DMS79 (cell line): Measurements from ENCODE around the gene TMEM86B.
"Not testable (repeated sequence)": the region's sequence is repeated elsewhere in the genome, so short reads cannot be mapped to it uniquely, and the experiment has no call there.

Experiments
- DNase-seq: peaks from one replicate; lab custom pipeline; 2025; lab: John Stamatoyannopoulos, UW

The TMEM86B gene

GRCh38 chr19:55241935-55242464 lies 13.4 kb upstream of the TMEM86B start:
- DNase-seq: no peak

- no peak for DNase-seq
These were observed 12.8 kb upstream of the TMEM86B start for GRCh38 chr19:55241143-55241934.

- no peak for DNase-seq
These were observed 12.1 kb upstream of the TMEM86B start for GRCh38 chr19:55240713-55241020.

GRCh38 chr19:55239004-55239403 lies 10.4 kb upstream of the TMEM86B start:
- no peak for DNase-seq

- no peak for DNase-seq
These were observed 9.5 kb upstream of the TMEM86B start for GRCh38 chr19:55238030-55238429.

- no peak for DNase-seq
These were observed 4.4 kb upstream of the TMEM86B start for GRCh38 chr19:55232986-55233385.

GRCh38 chr19:55232286-55232602 lies 3.7 kb upstream of the TMEM86B start:
- peak; percentile 15 for DNase-seq

GRCh38 chr19:55231391-55232285 lies 3.1 kb upstream of the TMEM86B start:
- DNase-seq: no peak

GRCh38 chr19:55230780-55231179 lies 2.2 kb upstream of the TMEM86B start:
- no peak for DNase-seq

- DNase-seq: no peak
These were observed 1.8 kb upstream of the TMEM86B start for GRCh38 chr19:55230329-55230728.

- DNase-seq: no peak
These were observed 1.2 kb upstream of the TMEM86B start for GRCh38 chr19:55229789-55230182.

- DNase-seq: no peak
These were observed 704 bp upstream of the TMEM86B start for GRCh38 chr19:55229145-55229788.

- no peak for DNase-seq
These were observed 560 bp downstream of the TMEM86B start for GRCh38 chr19:55228015-55228391.

GRCh38 chr19:55227241-55228014 lies 1.1 kb downstream of the TMEM86B start:
- DNase-seq: no peak

GRCh38 chr19:55226788-55227187 lies 1.8 kb downstream of the TMEM86B start:
- no peak for DNase-seq

GRCh38 chr19:55226273-55226672 lies 2.3 kb downstream of the TMEM86B start:
- no peak for DNase-seq

- DNase-seq: no peak
These were observed 3.1 kb downstream of the TMEM86B start for GRCh38 chr19:55225415-55225958.

GRCh38 chr19:55224679-55225414 lies 3.7 kb downstream of the TMEM86B start:
- not testable (repeated sequence) for DNase-seq

- no peak for DNase-seq
These were observed 4.4 kb downstream of the TMEM86B start for GRCh38 chr19:55224038-55224665.

- DNase-seq: no peak
These were observed 5.1 kb downstream of the TMEM86B start for GRCh38 chr19:55223291-55224037.
